ENCODE results near the gene DAAM2.

DAAM2 gene

DNA sequence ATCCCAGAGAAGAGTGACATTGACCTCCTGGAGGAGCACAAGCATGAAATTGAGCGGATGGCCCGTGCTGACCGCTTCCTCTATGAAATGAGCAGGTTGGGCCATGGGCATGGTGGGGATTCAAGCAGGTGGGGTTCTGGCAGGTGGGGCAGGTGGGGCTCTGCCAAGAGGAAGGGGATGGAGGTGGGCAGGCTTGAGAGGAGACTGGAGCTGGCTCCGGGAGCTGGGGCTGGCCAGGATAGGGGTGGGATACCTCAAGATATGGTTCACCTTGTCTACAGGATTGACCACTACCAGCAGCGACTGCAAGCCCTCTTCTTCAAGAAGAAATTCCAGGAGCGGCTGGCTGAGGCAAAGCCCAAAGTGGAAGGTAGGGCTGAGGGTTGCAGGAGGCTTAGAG lies 99.2 kb downstream of the DAAM2 start:
- Histone ChIP-seq H3K4me3 (ENCODE audit: low read length in 2 of 2) (no peak overlapping the region), H3K27me3 (ENCODE audit: control insufficient read depth in 3 of 3, insufficient read depth in 3 of 3, low read depth in 1 of 3, low read length in 3 of 3) (peaks cover 0 to 3% (median 0%) of the 10 kb centered on the region in 3 experiments), H3K79me1 (ENCODE audit: low read depth, low read length) (no peaks in the 10 kb centered on the region), H3K9me3 (replicated peaks in 1 of 2; ENCODE audit: control insufficient read depth in 2 of 2, insufficient read depth in 1 of 2, low read depth in 1 of 2, low read length in 2 of 2) (no peaks in the 10 kb centered on the region), H2BK12ac (ENCODE audit: low read length) (no peak overlapping the region), H3K4me2 (ENCODE audit: insufficient read depth, low read length, poor library complexity, severe bottlenecking) (no peak overlapping the region), H4K91ac (ENCODE audit: low read depth, low read length, poor library complexity) (no peak overlapping the region), H3K27ac (replicated peaks; ENCODE audit: low read length) (no peak overlapping the region), H3K14ac (ENCODE audit: low read length) (no peak overlapping the region), H2BK5ac (ENCODE audit: low read length) (no peak overlapping the region), H3K18ac (ENCODE audit: low read length) (no peak overlapping the region), H3K4me1 (ENCODE audit: control insufficient read depth in 2 of 2, insufficient read depth in 1 of 2, low read depth in 1 of 2, low read length in 2 of 2) (peaks cover 0 to 6% of the 10 kb centered on the region in 2 donors), H2AFZ (ENCODE audit: low read length) (no peak overlapping the region), H3K4ac (ENCODE audit: low read length) (no peak overlapping the region), H3K23ac (ENCODE audit: low read depth, low read length, poor library complexity) (no peak overlapping the region), H2AK5ac (ENCODE audit: low read depth, low read length) (no peak overlapping the region), H2BK15ac (ENCODE audit: low read length) (no peak overlapping the region), H3K9ac (ENCODE audit: low read depth, low read length, poor library complexity) (no peak overlapping the region), H4K8ac (ENCODE audit: low read depth, low read length) (no peak overlapping the region), H2BK120ac (ENCODE audit: low read depth, low read length) (no peak overlapping the region), H3K36me3 (replicated peaks in 1 of 2; ENCODE audit: control insufficient read depth in 2 of 2, insufficient read depth in 2 of 2, low read length in 2 of 2) (no peaks in the 10 kb centered on the region)
- no CpG with 5 or more reads among the region's 6 CpGs for WGBS, 2 donors (ENCODE audit: extremely low coverage in 2 of 2, insufficient read length in 2 of 2, insufficient replicate concordance in 1 of 2)
- no peak for DNase-seq (ENCODE audit: low spot score)

GRCh38 chr6:39891976-39892375 lies 99.8 kb downstream of the DAAM2 start:
- Histone ChIP-seq H3K23ac (ENCODE audit: low read depth, low read length, poor library complexity) (no peak overlapping the region), H4K91ac (ENCODE audit: low read depth, low read length, poor library complexity) (no peak overlapping the region), H3K4me2 (ENCODE audit: insufficient read depth, low read length, poor library complexity, severe bottlenecking) (no peak overlapping the region), H2AFZ (ENCODE audit: low read length) (no peak overlapping the region), H3K9ac (ENCODE audit: low read depth, low read length, poor library complexity) (no peak overlapping the region), H3K4ac (ENCODE audit: low read length) (no peak overlapping the region), H2AK5ac (ENCODE audit: low read depth, low read length) (no peak overlapping the region), H3K4me1 (ENCODE audit: control insufficient read depth in 2 of 2, insufficient read depth in 1 of 2, low read depth in 1 of 2, low read length in 2 of 2) (peaks cover 0 to 6% of the 10 kb centered on the region in 2 donors), H3K18ac (ENCODE audit: low read length) (no peak overlapping the region), H3K9me3 (replicated peaks in 1 of 2; ENCODE audit: control insufficient read depth in 2 of 2, insufficient read depth in 1 of 2, low read depth in 1 of 2, low read length in 2 of 2) (no peaks in the 10 kb centered on the region), H2BK5ac (ENCODE audit: low read length) (no peak overlapping the region), H2BK120ac (ENCODE audit: low read depth, low read length) (no peak overlapping the region), H3K27ac (replicated peaks; ENCODE audit: low read length) (no peak overlapping the region), H4K8ac (ENCODE audit: low read depth, low read length) (no peak overlapping the region), H3K4me3 (ENCODE audit: low read length in 2 of 2) (no peak overlapping the region), H3K79me1 (ENCODE audit: low read depth, low read length) (no peaks in the 10 kb centered on the region), H3K36me3 (replicated peaks in 1 of 2; ENCODE audit: control insufficient read depth in 2 of 2, insufficient read depth in 2 of 2, low read length in 2 of 2) (no peaks in the 10 kb centered on the region), H2BK12ac (ENCODE audit: low read length) (no peak overlapping the region), H3K27me3 (ENCODE audit: control insufficient read depth in 3 of 3, insufficient read depth in 3 of 3, low read depth in 1 of 3, low read length in 3 of 3) (peaks cover 0 to 3% (median 0%) of the 10 kb centered on the region in 3 experiments), H3K14ac (ENCODE audit: low read length) (no peak overlapping the region), H2BK15ac (ENCODE audit: low read length) (no peak overlapping the region)
- DNase-seq (ENCODE audit: low spot score), result no peak
- WGBS, 2 donors (ENCODE audit: extremely low coverage in 2 of 2, insufficient read length in 2 of 2, insufficient replicate concordance in 1 of 2), result no CpG with 5 or more reads among the region's 4 CpGs

DNA sequence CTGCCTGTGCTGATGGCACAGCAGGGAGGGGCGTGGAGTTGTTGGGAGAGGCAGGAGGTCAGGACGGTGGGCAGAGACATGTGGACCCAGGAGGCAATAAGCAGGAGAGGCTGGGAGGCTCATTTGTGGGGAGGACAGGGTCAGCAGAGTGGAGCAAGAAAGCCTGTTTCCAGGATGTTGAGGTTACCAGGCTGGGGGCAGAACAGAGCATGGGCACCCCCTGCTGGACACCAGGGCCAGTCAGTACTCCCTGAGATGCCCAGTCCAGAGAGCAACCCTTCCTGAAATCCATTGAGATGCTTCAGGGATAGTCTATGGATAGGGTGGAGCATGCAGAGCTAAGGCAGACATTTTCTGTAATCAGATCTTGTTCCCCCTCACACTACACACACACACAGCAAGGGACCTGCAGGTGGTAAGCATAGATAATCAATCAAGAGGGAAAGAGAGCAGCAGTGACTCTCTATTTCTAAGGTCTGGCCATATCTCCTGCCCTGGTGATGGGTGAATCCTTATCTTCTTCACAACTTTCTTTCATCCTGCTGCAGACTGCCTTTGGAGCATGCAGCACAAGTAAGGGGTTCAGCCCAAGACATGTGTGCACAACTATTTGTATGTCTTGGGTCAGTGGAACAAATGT lies 100.4 kb downstream of the DAAM2 start:
- Histone ChIP-seq H2AFZ (ENCODE audit: low read length) (no peak overlapping the region), H3K4me3 (ENCODE audit: low read length in 2 of 2) (no peak overlapping the region), H3K9me3 (replicated peaks in 1 of 2; ENCODE audit: control insufficient read depth in 2 of 2, insufficient read depth in 1 of 2, low read depth in 1 of 2, low read length in 2 of 2) (no peaks in the 10 kb centered on the region), H3K36me3 (replicated peaks in 1 of 2; ENCODE audit: control insufficient read depth in 2 of 2, insufficient read depth in 2 of 2, low read length in 2 of 2) (no peaks in the 10 kb centered on the region), H3K23ac (ENCODE audit: low read depth, low read length, poor library complexity) (no peak overlapping the region), H2BK5ac (ENCODE audit: low read length) (no peak overlapping the region), H2AK5ac (ENCODE audit: low read depth, low read length) (no peak overlapping the region), H3K14ac (ENCODE audit: low read length) (no peak overlapping the region), H2BK15ac (ENCODE audit: low read length) (no peak overlapping the region), H4K8ac (ENCODE audit: low read depth, low read length) (no peak overlapping the region), H3K18ac (ENCODE audit: low read length) (peak overlapping the region; percentile 29), H3K4me1 (ENCODE audit: control insufficient read depth in 2 of 2, insufficient read depth in 1 of 2, low read depth in 1 of 2, low read length in 2 of 2) (peaks cover 1 to 2% of the 10 kb centered on the region in 2 donors), H3K9ac (ENCODE audit: low read depth, low read length, poor library complexity) (no peak overlapping the region), H2BK12ac (ENCODE audit: low read length) (no peak overlapping the region), H3K27ac (replicated peaks; ENCODE audit: low read length) (no peak overlapping the region), H4K91ac (ENCODE audit: low read depth, low read length, poor library complexity) (no peak overlapping the region), H2BK120ac (ENCODE audit: low read depth, low read length) (no peak overlapping the region), H3K4ac (ENCODE audit: low read length) (no peak overlapping the region), H3K4me2 (ENCODE audit: insufficient read depth, low read length, poor library complexity, severe bottlenecking) (no peak overlapping the region), H3K27me3 (ENCODE audit: control insufficient read depth in 3 of 3, insufficient read depth in 3 of 3, low read depth in 1 of 3, low read length in 3 of 3) (peaks cover 0 to 3% (median 0%) of the 10 kb centered on the region in 3 experiments), H3K79me1 (ENCODE audit: low read depth, low read length) (no peaks in the 10 kb centered on the region)
- WGBS, 2 donors (ENCODE audit: extremely low coverage in 2 of 2, insufficient read length in 2 of 2, insufficient replicate concordance in 1 of 2), result no CpG with 5 or more reads among the region's 2 CpGs
- peak; percentile 44 for DNase-seq (ENCODE audit: low spot score)

DNA sequence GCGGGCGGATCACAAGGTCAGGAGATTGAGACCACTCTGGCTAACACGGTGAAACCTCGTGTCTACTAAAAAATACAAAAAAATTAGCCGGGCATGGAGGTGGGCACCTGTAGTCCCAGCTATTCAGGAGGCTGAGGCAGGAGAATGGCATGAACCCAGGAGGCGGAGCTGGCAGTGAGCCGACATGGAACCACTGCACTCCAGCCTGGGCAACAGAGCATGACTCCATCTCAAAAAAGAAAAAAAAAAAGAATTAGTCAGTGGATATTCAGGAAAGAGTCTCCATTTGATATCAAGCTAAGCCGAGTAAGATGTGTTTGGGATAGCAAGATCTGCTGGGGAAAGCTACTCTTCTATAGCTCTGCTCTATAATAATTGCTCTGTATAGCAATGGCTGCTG lies 101.1 kb downstream of the DAAM2 start:
- Histone ChIP-seq H3K14ac (ENCODE audit: low read length) (no peak overlapping the region), H4K8ac (ENCODE audit: low read depth, low read length) (no peak overlapping the region), H3K9me3 (replicated peaks in 1 of 2; ENCODE audit: control insufficient read depth in 2 of 2, insufficient read depth in 1 of 2, low read depth in 1 of 2, low read length in 2 of 2) (no peaks in the 10 kb centered on the region), H3K4me3 (ENCODE audit: low read length in 2 of 2) (no peak overlapping the region), H4K91ac (ENCODE audit: low read depth, low read length, poor library complexity) (no peak overlapping the region), H3K4me2 (ENCODE audit: insufficient read depth, low read length, poor library complexity, severe bottlenecking) (no peak overlapping the region), H2AFZ (ENCODE audit: low read length) (no peak overlapping the region), H3K9ac (ENCODE audit: low read depth, low read length, poor library complexity) (no peak overlapping the region), H3K23ac (ENCODE audit: low read depth, low read length, poor library complexity) (no peak overlapping the region), H2BK120ac (ENCODE audit: low read depth, low read length) (no peak overlapping the region), H2BK15ac (ENCODE audit: low read length) (no peak overlapping the region), H2AK5ac (ENCODE audit: low read depth, low read length) (no peak overlapping the region), H3K4ac (ENCODE audit: low read length) (no peak overlapping the region), H3K4me1 (ENCODE audit: control insufficient read depth in 2 of 2, insufficient read depth in 1 of 2, low read depth in 1 of 2, low read length in 2 of 2) (peaks cover 2 to 6% of the 10 kb centered on the region in 2 donors), H3K79me1 (ENCODE audit: low read depth, low read length) (no peaks in the 10 kb centered on the region), H2BK12ac (ENCODE audit: low read length) (no peak overlapping the region), H3K27ac (replicated peaks; ENCODE audit: low read length) (no peak overlapping the region), H3K18ac (ENCODE audit: low read length) (no peak overlapping the region), H2BK5ac (ENCODE audit: low read length) (no peak overlapping the region), H3K36me3 (replicated peaks in 1 of 2; ENCODE audit: control insufficient read depth in 2 of 2, insufficient read depth in 2 of 2, low read length in 2 of 2) (no peaks in the 10 kb centered on the region), H3K27me3 (ENCODE audit: control insufficient read depth in 3 of 3, insufficient read depth in 3 of 3, low read depth in 1 of 3, low read length in 3 of 3) (peaks cover 0 to 3% (median 0%) of the 10 kb centered on the region in 3 experiments)
- no peak for DNase-seq (ENCODE audit: low spot score)
- WGBS, 2 donors (ENCODE audit: extremely low coverage in 2 of 2, insufficient read length in 2 of 2, insufficient replicate concordance in 1 of 2), result no CpG with 5 or more reads among the region's 8 CpGs

All from neuronal stem cell (in vitro differentiated cells).